HG03442 (cell line): ENCODE data around the gene SNED1.

Source experiments
- ATAC-seq: cut with Tn5 transposase; IDR thresholded peaks from one replicate; pipeline ENCODE4 v1.9.1; 2021; ENCODE audit warnings: mild to moderate bottlenecking, moderate library complexity; ENCODE audit not compliant: unreplicated experiment

SNED1 gene

DNA sequence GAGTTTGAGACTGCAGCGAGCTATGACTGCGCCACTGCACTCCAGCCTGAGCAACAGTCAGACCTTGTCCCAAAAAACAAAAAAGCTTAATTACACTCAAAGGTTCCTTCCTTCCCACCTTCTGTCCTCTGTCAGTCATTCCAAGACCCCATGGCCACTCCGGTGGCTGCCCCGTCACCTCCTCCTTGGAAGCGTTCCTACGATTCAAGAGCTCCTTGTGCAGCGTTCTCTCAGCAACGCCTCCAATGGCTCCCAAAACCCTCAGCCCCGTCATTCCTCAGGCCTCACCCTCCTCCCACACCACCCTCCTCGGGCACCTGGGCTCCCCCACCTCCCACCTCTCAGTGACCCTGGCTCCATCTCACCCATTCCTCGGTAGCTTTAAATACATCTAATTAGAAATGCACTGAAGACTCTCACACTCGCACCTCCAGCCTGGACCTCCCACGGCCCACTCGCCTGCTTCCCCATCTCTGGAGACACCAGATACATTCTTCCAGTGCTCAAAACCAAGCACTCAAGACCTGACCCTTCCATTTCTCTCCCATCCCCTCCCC, 142.9 kb downstream of the SNED1 start:
- ATAC-seq: no peak

DNA sequence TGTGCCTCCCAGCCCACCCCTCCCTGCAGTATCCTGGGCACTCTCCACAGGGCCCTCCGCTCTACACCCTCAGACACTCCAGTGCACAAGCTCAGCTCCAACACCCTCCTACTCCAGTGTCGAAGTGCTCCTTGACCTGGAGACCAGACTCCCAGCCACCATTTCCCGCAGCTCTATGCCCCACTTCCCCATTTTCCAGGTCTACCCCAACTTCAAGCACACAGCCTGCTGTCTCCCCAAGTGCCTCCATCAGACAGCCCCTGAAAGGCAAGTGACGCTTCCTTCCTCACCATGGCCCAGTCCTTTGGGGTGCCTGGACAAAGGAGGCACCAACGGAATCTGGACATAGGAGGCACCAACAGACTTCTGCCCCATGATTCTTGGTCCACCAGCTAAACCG, 143.6 kb downstream of the SNED1 start:
- no peak for ATAC-seq

DNA sequence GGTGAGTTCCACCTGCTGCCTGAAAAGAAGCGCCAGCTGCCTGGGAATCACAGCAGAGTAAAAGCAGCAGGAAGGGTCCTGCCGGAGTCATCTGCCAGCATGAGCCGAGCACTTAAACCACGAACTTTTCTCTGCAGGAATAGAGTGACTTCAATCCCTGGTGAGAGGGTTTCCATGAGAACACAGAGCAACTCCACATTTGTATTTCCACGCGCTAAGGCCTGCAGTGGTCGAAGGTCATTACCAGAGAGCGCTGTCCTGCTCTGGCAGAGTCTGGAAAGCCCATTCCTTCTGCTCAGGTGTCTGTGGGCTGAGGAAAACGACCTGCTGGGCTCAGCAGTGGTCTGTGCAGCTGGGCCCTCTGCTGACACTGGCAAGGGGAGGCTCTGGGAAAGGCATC, 144.2 kb downstream of the SNED1 start:
- ATAC-seq: no peak
